OCI-LY7 (cell line): Measurements from ENCODE around the gene RTCA. TPM values are rescaled to one million over a fixed set of nuclear protein-coding genes. Genes with fewer than 3 reads are reported as not detected.

Source experiments
- BruUV-seq: library from RNA; stranded (reverse); fragments of 400-500 nt; replicated peaks from 2 replicates; lab custom pipeline; 2021; lab: Mats Ljungman, UMichigan
- CTCF ChIA-PET: fragments of 300-600 bp; sonication (Branson Sonifier 250); formaldehyde crosslinking; loops from one replicate; lab custom pipeline; 2022; ENCODE audit warnings: antibody characterized with exemption; ENCODE audit not compliant: unreplicated experiment; lab: Charles Lee
- POLR2A ChIA-PET: fragments of 300-600 bp; sonication (Branson Sonifier 250); formaldehyde crosslinking; loops from one replicate; lab custom pipeline; 2022; ENCODE audit warnings: antibody characterized with exemption; lab: Charles Lee
- DNase-seq: peaks from one replicate; pipeline ENCODE4 v3.0.0-alpha.2; 2015; ENCODE audit warnings: low spot score
- H2AFZ ChIP-seq: fragments of 200-600 bp; sonication (generic), shearing (Covaris generic); 2 replicates; pipeline ENCODE4 v1.6.1; 2014; ENCODE audit warnings: mild to moderate bottlenecking, antibody characterized with exemption, low read length, moderate library complexity
- H3K27ac ChIP-seq: fragments of 200-600 bp; sonication (generic); 2 replicates; pipeline ENCODE4 v1.5.1; 2014; ENCODE audit warnings: mixed run types, low read depth, mild to moderate bottlenecking, moderate library complexity, low read length, inconsistent platforms; ENCODE audit not compliant: poor library complexity, severe bottlenecking
- H3K36me3 ChIP-seq: fragments of 200-600 bp; sonication (generic); 2 replicates; pipeline ENCODE4 v1.6.1; 2014; ENCODE audit warnings: mild to moderate bottlenecking, antibody characterized with exemption, low read length, moderate library complexity, mixed read lengths; ENCODE audit not compliant: insufficient read depth
- H3K4me1 ChIP-seq: fragments of 200-600 bp; sonication (generic); 2 replicates; pipeline ENCODE4 v1.5.1; 2014; ENCODE audit warnings: mild to moderate bottlenecking, low read length; ENCODE audit not compliant: insufficient read depth, poor library complexity, severe bottlenecking
- H3K4me2 ChIP-seq: fragments of 200-600 bp; sonication (generic); 2 replicates; pipeline ENCODE4 v1.6.1; 2014; ENCODE audit warnings: mild to moderate bottlenecking, low read length
- H3K4me3 ChIP-seq: fragments of 200-600 bp; sonication (generic); 2 replicates; pipeline ENCODE4 v1.5.1; 2014; ENCODE audit warnings: mild to moderate bottlenecking, low read depth, low read length; ENCODE audit not compliant: poor library complexity, severe bottlenecking
- H3K79me2 ChIP-seq: fragments of 200-600 bp; sonication (generic); 2 replicates; pipeline ENCODE4 v1.6.1; 2016; ENCODE audit warnings: low read depth, mild to moderate bottlenecking, low read length, moderate library complexity, mixed read lengths; ENCODE audit not compliant: insufficient read depth
- H3K9me2 ChIP-seq: fragments of 200-600 bp; sonication (generic); 2 replicates; pipeline ENCODE4 v1.6.1; 2016; ENCODE audit warnings: mild to moderate bottlenecking, low read length, mixed read lengths; ENCODE audit not compliant: insufficient read depth
- H3K9me3 ChIP-seq: fragments of 200-600 bp; sonication (generic); 2 replicates; pipeline ENCODE4 v1.6.1; 2014; ENCODE audit warnings: mild to moderate bottlenecking, mixed run types, low read length, mixed read lengths
- H4K20me1 ChIP-seq: fragments of 200-600 bp; sonication (generic); 2 replicates; pipeline ENCODE4 v1.6.1; 2014; ENCODE audit warnings: mild to moderate bottlenecking, antibody characterized with exemption, low read length, moderate library complexity, mixed read lengths; ENCODE audit not compliant: insufficient read depth
- CTCF ChIP-seq: fragments of 200-600 bp; sonication (generic); conservative IDR thresholded peaks from 2 replicates; pipeline ENCODE4 v1.5.1; 2014; ENCODE audit warnings: mild to moderate bottlenecking, antibody characterized with exemption, low read length, moderate library complexity, mixed read lengths
- EZH2phosphoT487 ChIP-seq: fragments of 200-600 bp; sonication (generic); IDR thresholded peaks from 2 replicates; pipeline ENCODE4 v1.6.1; 2018; ENCODE audit warnings: low read depth, borderline replicate concordance, mild to moderate bottlenecking, mixed run types, antibody characterized with exemption, low read length, moderate library complexity, mixed read lengths
- intact Hi-C: fragments of 100-400 bp; cut with micrococcal nuclease; formaldehyde crosslinking; loops from one replicate; pipeline ENCODE4 v1.10.0; 2022; ENCODE audit not compliant: unreplicated experiment
- total RNA-seq, 2 experiments: library from RNA; depleted of rRNA in 1 of 2; stranded (reverse); fragments of >200 nt in 1 of 2; shearing (Covaris generic) in 1 of 2; gene quantifications; 2 replicates each; pipeline ENCODE4 v1.2.3, GENCODE V29; 2014 to 2022

Gene RTCA
- total RNA-seq, 2 experiments from 2014 or later: 25.9 to 42.7 TPM

GRCh38 chr1:100320311-100321099 is 54.5 kb downstream of the RTCA start:
- H2AFZ ChIP-seq: no peak overlapping the region
- no peak for DNase-seq
- H4K20me1 ChIP-seq: no peaks in the 10 kb centered on the region
- no peak overlapping the region for H3K4me2 ChIP-seq
- no TSS peak for BruUV-seq
- H3K9me2 ChIP-seq: no peaks in the 10 kb centered on the region
- H3K4me3 ChIP-seq: no peak overlapping the region
- intact Hi-C loops: no loop called here
- ChIA-PET CTCF (no interaction called here), POLR2A (interaction anchor here (0.6 kb wide), 1 partner anchor 53 kb away, joined by 3 read pairs; no protein-coding TSS in a partner anchor)
- no peaks in the 10 kb centered on the region for H3K79me2 ChIP-seq
- TF ChIP-seq CTCF (no peak), EZH2phosphoT487 (no peak)
- peaks cover 13% of the 10 kb centered on the region for H3K9me3 ChIP-seq
- no peaks in the 10 kb centered on the region for H3K36me3 ChIP-seq
- H3K4me1 ChIP-seq: no peaks in the 10 kb centered on the region
- no peak overlapping the region for H3K27ac ChIP-seq

DNA sequence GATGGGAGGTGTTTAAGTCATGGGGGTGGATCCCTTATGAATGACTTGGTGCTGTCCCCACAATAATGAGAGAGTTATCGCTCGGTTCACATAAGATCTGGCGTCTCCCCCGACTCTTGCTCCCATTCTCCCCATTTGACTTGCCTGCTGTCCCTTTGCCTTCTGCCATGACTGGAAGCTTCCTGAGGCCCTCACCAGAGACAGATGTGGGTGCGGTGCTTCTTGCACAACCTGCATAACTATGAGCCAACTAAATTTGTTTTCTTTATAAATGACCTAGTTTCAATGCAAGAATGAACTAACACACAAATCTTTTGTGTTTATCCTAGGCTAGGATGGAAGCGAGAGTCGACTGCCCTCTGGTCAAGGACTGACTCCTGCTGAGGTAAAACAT is 55.1 kb downstream of the RTCA start:
- Histone ChIP-seq H2AFZ (no peak overlapping the region), H4K20me1 (no peaks in the 10 kb centered on the region), H3K9me2 (no peaks in the 10 kb centered on the region), H3K79me2 (no peaks in the 10 kb centered on the region), H3K4me1 (no peaks in the 10 kb centered on the region), H3K4me2 (no peak overlapping the region), H3K27ac (no peak overlapping the region), H3K9me3 (peaks cover 7% of the 10 kb centered on the region), H3K36me3 (no peaks in the 10 kb centered on the region), H3K4me3 (no peak overlapping the region)
- ChIA-PET CTCF (no interaction called here), POLR2A (interaction anchor here (0.6 kb wide), 1 partner anchor 53 kb away, joined by 3 read pairs; no protein-coding TSS in a partner anchor)
- no peak for DNase-seq
- TF ChIP-seq CTCF (no peak), EZH2phosphoT487 (no peak)
- intact Hi-C loops: no loop called here
- no TSS peak for BruUV-seq

DNA sequence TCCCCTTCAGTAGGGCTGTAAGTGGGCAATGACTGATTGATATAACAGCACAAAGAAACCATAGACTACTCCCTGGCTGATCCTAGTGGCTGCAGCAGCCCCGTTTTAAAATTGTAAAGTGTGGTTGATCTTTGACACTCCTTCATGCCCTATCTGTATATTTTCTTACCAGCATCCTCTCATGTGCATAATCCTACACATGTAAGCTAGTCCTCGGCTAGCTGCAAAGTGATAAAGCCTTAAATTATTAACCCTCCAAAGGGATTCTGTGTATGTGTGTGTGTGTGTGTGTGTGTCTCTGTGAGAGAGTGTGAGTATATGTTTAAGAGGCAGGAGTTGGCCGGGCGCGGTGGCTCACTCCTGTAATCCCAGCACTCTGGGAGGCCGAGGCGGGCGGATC is 55.5 kb downstream of the RTCA start:
- peaks cover 4% of the 10 kb centered on the region for H3K9me3 ChIP-seq
- TF ChIP-seq EZH2phosphoT487: no peak
- no peaks in the 10 kb centered on the region for H4K20me1 ChIP-seq
- DNase-seq: no peak
- no peak overlapping the region for H3K27ac ChIP-seq
- BruUV-seq: no TSS peak
- no peak overlapping the region for H3K4me2 ChIP-seq
- no peak overlapping the region for H2AFZ ChIP-seq
- ChIA-PET CTCF (no interaction called here), POLR2A (interaction anchor here (0.5 to 1.4 kb wide), 2 partner anchors 10 to 1904 kb away, joined by 3 to 4 read pairs; no protein-coding TSS in a partner anchor)
- no peaks in the 10 kb centered on the region for H3K9me2 ChIP-seq
- intact Hi-C loops: no loop called here
- H3K4me3 ChIP-seq: no peak overlapping the region
- no peaks in the 10 kb centered on the region for H3K79me2 ChIP-seq
- no peaks in the 10 kb centered on the region for H3K36me3 ChIP-seq
- no peaks in the 10 kb centered on the region for H3K4me1 ChIP-seq
